Spleen (tissue), 11 donors: Measurements from ENCODE around the gene DCAF6. TPM values are rescaled to one million over a fixed set of nuclear protein-coding genes. Genes with fewer than 3 reads are reported as not detected.

Experiments used
- DNase-seq: peaks from one replicate; pipeline ENCODE4 v3.0.0-alpha.2; 2020
- H3K27ac ChIP-seq, 8 donors: fragments of 200-600 bp; sonication (generic) in 7 of 8; 1 replicate in 4 of 8; 2 replicates in 4 of 8; pipeline versions ENCODE4 v1.5.0 to v1.8.0; 2016 to 2021; ENCODE audit warnings: inconsistent platforms in 4 of 8, mild to moderate bottlenecking in 4 of 8, moderate library complexity in 1 of 8
- H3K27me3 ChIP-seq, 7 donors: fragments of 200-600 bp; sonication (generic) in 6 of 7; replicated peaks in 1 of 7; 1 replicate in 4 of 7; 2 replicates in 3 of 7; pipeline versions ENCODE4 v1.5.0 to v1.8.0; 2016 to 2021; ENCODE audit warnings: inconsistent platforms in 3 of 7, mild to moderate bottlenecking in 1 of 7
- H3K36me3 ChIP-seq, 6 donors: fragments of 200-600 bp; sonication (generic) in 5 of 6; 1 replicate in 4 of 6; 2 replicates in 2 of 6; pipeline versions ENCODE4 v1.5.0 to v1.8.0; 2016 to 2021; ENCODE audit warnings: inconsistent platforms in 2 of 6
- H3K4me1 ChIP-seq, 6 donors: fragments of 200-600 bp; sonication (generic) in 5 of 6; 1 replicate in 3 of 6; 2 replicates in 3 of 6; pipeline versions ENCODE4 v1.5.0 to v1.8.0; 2016 to 2021; ENCODE audit warnings: inconsistent platforms in 3 of 6
- H3K4me3 ChIP-seq, 8 donors: fragments of 200-600 bp; sonication (generic) in 7 of 8; 1 replicate in 4 of 8; 2 replicates in 4 of 8; pipeline versions ENCODE4 v1.5.0 to v1.8.0; 2016 to 2021; ENCODE audit warnings: inconsistent platforms in 4 of 8, mild to moderate bottlenecking in 4 of 8, moderate library complexity in 2 of 8
- H3K9me3 ChIP-seq, 8 donors: fragments of 200-600 bp; sonication (generic) in 7 of 8; 1 replicate in 4 of 8; 2 replicates in 4 of 8; pipeline versions ENCODE4 v1.5.0 to v1.8.0; 2016 to 2021; ENCODE audit warnings: inconsistent platforms in 4 of 8
- POLR2A ChIP-seq, 3 donors: fragments of 450-650 bp; IDR thresholded peaks; one replicate each; pipeline ENCODE4 v1.5.1; 2017; ENCODE audit warnings: antibody characterized with exemption in 3 of 3, mild to moderate bottlenecking in 1 of 3
- POLR2AphosphoS5 ChIP-seq, 3 donors: sonication (generic); formaldehyde crosslinking; IDR thresholded peaks; one replicate each; pipeline ENCODE4 v1.5.1; 2017; ENCODE audit warnings: antibody characterized with exemption in 3 of 3
- WGBS, 5 donors: extraction: QIAGEN DNeasy Blood & Tissue Kit in 3 of 5; methylation state at CpG; one replicate each; pipeline versions ENCODE4 v1.1.5 to v1.1.7; 2013 to 2018; 5-methylcytosine and 5-hydroxymethylcytosine counted together
- intact Hi-C: fragments of 100-400 bp; cut with DNase I; formaldehyde crosslinking; loops from one replicate; pipeline ENCODE4 v1.15.0; 2023; ENCODE audit warnings: low total_unique reads
- polyA plus RNA-seq, 3 donors: library from polyadenylated mRNA; stranded (reverse); fragments of 200-250 nt; gene quantifications; one replicate each; pipeline ENCODE4 v1.2.1, GENCODE V29; 2013
- total RNA-seq, 7 donors: library from RNA; depleted of rRNA in 3 of 7; stranded (reverse); fragments of >200 nt in 3 of 7; fragmentation: NEBNext Ultra II Directional in 4 of 7; extraction: Animal tissue kit (Norgen Biotek cat#: 25700) in 4 of 7; gene quantifications; one replicate each; pipeline versions ENCODE4 v1.1.0 to v1.2.1, GENCODE V29; 2016 to 2021
- TF ChIP-seq, protein P1 (sequence below), 11 experiments: fragments of 200-600 bp in 7 of 11; fragments of 450-650 bp in 4 of 11; sonication (generic) in 4 of 11; IDR thresholded peaks in 8 of 11; conservative IDR thresholded peaks in 3 of 11; 1 replicate in 7 of 11; 2 replicates in 4 of 11; pipeline versions ENCODE4 v1.4.0 to v1.8.0; 2016 to 2021; ENCODE audit warnings: antibody characterized with exemption in 11 of 11, inconsistent platforms in 4 of 11, mild to moderate bottlenecking in 1 of 11
- donor health status: healthy with polysubstance abuse.
- donor health status: DM: no; HTN: no; CAD: no; lungs with moderate emphysema.
- donor health status: DM: no; HTN: no; CAD: no.
- donor health status: Bipolar disorder and iron deficiency.
- donor health status: healthy.
- donor health status: DM: no; HTN: no; CAD: no.
- donor health status: DM: yes; HTN: yes; CAD: no.

The DCAF6 gene
- total and polyA plus RNA-seq, 10 donors, result 19.2 to 76.6 (median 43.6) TPM

GRCh38 chr1:168042362-168042761, 105.9 kb downstream of the DCAF6 start:
- no peaks in the 10 kb centered on the region for H3K9me3 ChIP-seq
- H3K36me3 ChIP-seq, result peaks cover 0 to 61% (median 21%) of the 10 kb centered on the region in 6 donors
- H3K27ac ChIP-seq, result no peak overlapping the region
- H3K4me3 ChIP-seq, result no peak overlapping the region
- DNase-seq, result no peak
- TF ChIP-seq, protein P1, sequence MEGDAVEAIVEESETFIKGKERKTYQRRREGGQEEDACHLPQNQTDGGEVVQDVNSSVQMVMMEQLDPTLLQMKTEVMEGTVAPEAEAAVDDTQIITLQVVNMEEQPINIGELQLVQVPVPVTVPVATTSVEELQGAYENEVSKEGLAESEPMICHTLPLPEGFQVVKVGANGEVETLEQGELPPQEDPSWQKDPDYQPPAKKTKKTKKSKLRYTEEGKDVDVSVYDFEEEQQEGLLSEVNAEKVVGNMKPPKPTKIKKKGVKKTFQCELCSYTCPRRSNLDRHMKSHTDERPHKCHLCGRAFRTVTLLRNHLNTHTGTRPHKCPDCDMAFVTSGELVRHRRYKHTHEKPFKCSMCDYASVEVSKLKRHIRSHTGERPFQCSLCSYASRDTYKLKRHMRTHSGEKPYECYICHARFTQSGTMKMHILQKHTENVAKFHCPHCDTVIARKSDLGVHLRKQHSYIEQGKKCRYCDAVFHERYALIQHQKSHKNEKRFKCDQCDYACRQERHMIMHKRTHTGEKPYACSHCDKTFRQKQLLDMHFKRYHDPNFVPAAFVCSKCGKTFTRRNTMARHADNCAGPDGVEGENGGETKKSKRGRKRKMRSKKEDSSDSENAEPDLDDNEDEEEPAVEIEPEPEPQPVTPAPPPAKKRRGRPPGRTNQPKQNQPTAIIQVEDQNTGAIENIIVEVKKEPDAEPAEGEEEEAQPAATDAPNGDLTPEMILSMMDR (IDR thresholded peaks at IDR 0.05 in 8 of 11, conservative IDR thresholded peaks at IDR 0.05 in 3 of 11), result no peak
- TF ChIP-seq POLR2AphosphoS5 (IDR thresholded peaks at IDR 0.05) (no peak), POLR2A (IDR thresholded peaks at IDR 0.05) (no peak)
- intact Hi-C loops, result no loop called here
- WGBS, 5 donors, result 97 to 100% (median 98%) methylated on average over 2 of the region's 2 CpGs
- H3K4me1 ChIP-seq, result no peaks in the 10 kb centered on the region
- no peaks in the 10 kb centered on the region for H3K27me3 ChIP-seq

GRCh38 chr1:168045311-168045710, 108.8 kb downstream of the DCAF6 start:
- peaks cover 0 to 82% (median 21%) of the 10 kb centered on the region in 6 donors for H3K36me3 ChIP-seq
- no peak overlapping the region for H3K27ac ChIP-seq
- intact Hi-C loops, result no loop called here
- H3K4me1 ChIP-seq, result no peaks in the 10 kb centered on the region
- H3K27me3 ChIP-seq, result no peaks in the 10 kb centered on the region
- 95 to 100% (median 100%) methylated on average over 1 of the region's 1 CpG for WGBS, 5 donors
- H3K9me3 ChIP-seq, result no peaks in the 10 kb centered on the region
- no peak for DNase-seq
- no peak for TF ChIP-seq POLR2AphosphoS5 (IDR thresholded peaks at IDR 0.05)
- TF ChIP-seq, protein P1 (IDR thresholded peaks at IDR 0.05 in 8 of 11, conservative IDR thresholded peaks at IDR 0.05 in 3 of 11), result no peak
- TF ChIP-seq POLR2A (IDR thresholded peaks at IDR 0.05), result no peak
- no peak overlapping the region for H3K4me3 ChIP-seq

- no peaks in the 10 kb centered on the region for H3K27me3 ChIP-seq
- TF ChIP-seq, protein P1 (IDR thresholded peaks at IDR 0.05 in 8 of 11, conservative IDR thresholded peaks at IDR 0.05 in 3 of 11), result no peak
- TF ChIP-seq POLR2A (IDR thresholded peaks at IDR 0.05), result no peak
- no peak for TF ChIP-seq POLR2AphosphoS5 (IDR thresholded peaks at IDR 0.05)
- H3K27ac ChIP-seq, result no peak overlapping the region
- intact Hi-C loops, result no loop called here
- peaks cover 0 to 52% (median 3%) of the 10 kb centered on the region in 6 donors for H3K36me3 ChIP-seq
- DNase-seq, result no peak
- H3K9me3 ChIP-seq, result no peaks in the 10 kb centered on the region
- H3K4me1 ChIP-seq, result peaks cover 0 to 16% (median 11%) of the 10 kb centered on the region in 6 donors
- 92 to 97% (median 95%) methylated on average over 1 of the region's 1 CpG for WGBS, 5 donors
- H3K4me3 ChIP-seq, result no peak overlapping the region
These were observed 113.8 kb downstream of the DCAF6 start for GRCh38 chr1:168050307-168050706.

- Histone ChIP-seq H3K4me1 (peaks cover 0 to 16% (median 11%) of the 10 kb centered on the region in 6 donors), H3K27ac (no peak overlapping the region)
- 83 to 90% (median 89%) methylated on average over 1 of the region's 1 CpG for WGBS, 5 donors
These were observed 114.4 kb downstream of the DCAF6 start for GRCh38 chr1:168050880-168051279.

More at GRCh38 chr1:168050880-168051279, 114.4 kb downstream of the DCAF6 start:
- no peaks in the 10 kb centered on the region for H3K27me3 ChIP-seq
- no peak for DNase-seq
- H3K4me3 ChIP-seq, result no peak overlapping the region
- intact Hi-C loops, result no loop called here
- H3K9me3 ChIP-seq, result no peaks in the 10 kb centered on the region
- H3K36me3 ChIP-seq, result peaks cover 0 to 47% (median 0%) of the 10 kb centered on the region in 6 donors
- TF ChIP-seq POLR2A (IDR thresholded peaks at IDR 0.05), result no peak
- TF ChIP-seq, protein P1 (IDR thresholded peaks at IDR 0.05 in 8 of 11, conservative IDR thresholded peaks at IDR 0.05 in 3 of 11), result no peak
- no peak for TF ChIP-seq POLR2AphosphoS5 (IDR thresholded peaks at IDR 0.05)
